ENCODE measurements around the gene CCDC9. TPM values are rescaled to one million over a fixed set of nuclear protein-coding genes. Genes with fewer than 3 reads are reported as not detected.
A peak's percentile ranks its signal among the peaks of the same experiment; 100 is the strongest.

CCDC9 gene
- total RNA-seq, 2 donors from 2014 or later = 26.7 to 38.9 TPM

DNA sequence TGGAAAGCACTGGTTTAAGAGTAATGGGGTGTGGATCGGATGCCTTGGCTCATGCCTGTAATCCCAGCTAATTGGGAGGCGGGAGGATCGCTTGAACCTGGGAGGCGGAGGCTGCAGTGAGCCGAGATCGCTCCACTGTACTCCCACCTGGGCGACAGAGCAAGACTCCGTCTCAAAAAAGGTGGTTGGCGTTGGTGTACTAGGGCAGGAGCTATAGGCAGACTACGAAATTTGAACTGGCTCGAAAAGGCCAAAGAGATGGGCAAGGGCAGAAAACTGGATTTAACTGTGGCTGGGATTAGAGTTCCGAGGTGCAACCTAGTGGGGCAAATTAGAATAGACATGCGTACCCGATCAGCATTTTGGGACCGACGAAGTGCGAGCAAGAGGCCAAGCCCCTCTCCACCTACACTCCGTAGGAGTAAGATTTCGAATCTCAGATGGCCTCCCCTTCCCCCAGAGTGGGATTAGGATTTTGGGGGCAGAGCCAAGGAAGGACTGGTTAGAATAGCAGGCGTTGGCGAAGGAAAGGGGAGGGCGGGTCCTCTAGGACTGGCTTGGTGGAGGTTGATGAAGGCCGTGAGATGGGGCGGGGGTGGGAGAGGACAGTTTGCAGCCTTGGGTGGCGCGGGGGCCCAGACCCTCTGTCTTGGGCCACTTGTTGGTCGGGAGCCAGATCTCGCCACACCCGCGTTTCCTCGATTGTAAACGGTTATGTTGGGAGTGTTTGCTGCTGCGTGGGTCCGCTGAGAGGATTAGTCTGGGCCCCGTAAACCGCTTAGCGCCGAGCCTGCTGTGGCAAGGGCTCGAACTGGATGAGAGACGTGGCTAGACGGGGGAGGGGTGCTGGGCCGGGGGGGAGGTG lies 16.4 kb downstream of the CCDC9 start:
- peak; percentile 33 for DNase-seq (ENCODE audit: low spot score)
- TF ChIP-seq, protein P1, sequence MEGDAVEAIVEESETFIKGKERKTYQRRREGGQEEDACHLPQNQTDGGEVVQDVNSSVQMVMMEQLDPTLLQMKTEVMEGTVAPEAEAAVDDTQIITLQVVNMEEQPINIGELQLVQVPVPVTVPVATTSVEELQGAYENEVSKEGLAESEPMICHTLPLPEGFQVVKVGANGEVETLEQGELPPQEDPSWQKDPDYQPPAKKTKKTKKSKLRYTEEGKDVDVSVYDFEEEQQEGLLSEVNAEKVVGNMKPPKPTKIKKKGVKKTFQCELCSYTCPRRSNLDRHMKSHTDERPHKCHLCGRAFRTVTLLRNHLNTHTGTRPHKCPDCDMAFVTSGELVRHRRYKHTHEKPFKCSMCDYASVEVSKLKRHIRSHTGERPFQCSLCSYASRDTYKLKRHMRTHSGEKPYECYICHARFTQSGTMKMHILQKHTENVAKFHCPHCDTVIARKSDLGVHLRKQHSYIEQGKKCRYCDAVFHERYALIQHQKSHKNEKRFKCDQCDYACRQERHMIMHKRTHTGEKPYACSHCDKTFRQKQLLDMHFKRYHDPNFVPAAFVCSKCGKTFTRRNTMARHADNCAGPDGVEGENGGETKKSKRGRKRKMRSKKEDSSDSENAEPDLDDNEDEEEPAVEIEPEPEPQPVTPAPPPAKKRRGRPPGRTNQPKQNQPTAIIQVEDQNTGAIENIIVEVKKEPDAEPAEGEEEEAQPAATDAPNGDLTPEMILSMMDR (IDR thresholded peaks at IDR 0.05) = no peak
- H3K36me3 ChIP-seq = peaks cover 29% of the 10 kb centered on the region
- peak overlapping the region; percentile 91 for H3K4me3 ChIP-seq
- no peaks in the 10 kb centered on the region for H3K9me3 ChIP-seq
- ATAC-seq (ENCODE audit: insufficient number of reproducible peaks, low FRiP score, low read depth) = peak; percentile 1
- H3K4me1 ChIP-seq (ENCODE audit: control insufficient read depth in 1 of 2, low read depth in 2 of 2) = peaks cover 11 to 34% of the 10 kb centered on the region in 2 donors
- peak overlapping the region; percentile 96 to 99 for H3K27ac ChIP-seq
- H3K27me3 ChIP-seq (replicated peaks; ENCODE audit: insufficient read depth) = no peaks in the 10 kb centered on the region

GRCh38 chr19:47273313-47274070 lies 17.2 kb downstream of the CCDC9 start:
- ATAC-seq (ENCODE audit: insufficient number of reproducible peaks, low FRiP score, low read depth) = peak; percentile 64
- H3K9me3 ChIP-seq = no peaks in the 10 kb centered on the region
- H3K4me3 ChIP-seq = peak overlapping the region; percentile 91
- H3K4me1 ChIP-seq (ENCODE audit: control insufficient read depth in 1 of 2, low read depth in 2 of 2) = peaks cover 11 to 41% of the 10 kb centered on the region in 2 donors
- no peaks in the 10 kb centered on the region for H3K27me3 ChIP-seq (replicated peaks; ENCODE audit: insufficient read depth)
- peak overlapping the region; percentile 96 to 99 for H3K27ac ChIP-seq
- peaks cover 22% of the 10 kb centered on the region for H3K36me3 ChIP-seq
- TF ChIP-seq, protein P1 (IDR thresholded peaks at IDR 0.05) = no peak
- DNase-seq (ENCODE audit: low spot score) = peak; percentile 78

DNA sequence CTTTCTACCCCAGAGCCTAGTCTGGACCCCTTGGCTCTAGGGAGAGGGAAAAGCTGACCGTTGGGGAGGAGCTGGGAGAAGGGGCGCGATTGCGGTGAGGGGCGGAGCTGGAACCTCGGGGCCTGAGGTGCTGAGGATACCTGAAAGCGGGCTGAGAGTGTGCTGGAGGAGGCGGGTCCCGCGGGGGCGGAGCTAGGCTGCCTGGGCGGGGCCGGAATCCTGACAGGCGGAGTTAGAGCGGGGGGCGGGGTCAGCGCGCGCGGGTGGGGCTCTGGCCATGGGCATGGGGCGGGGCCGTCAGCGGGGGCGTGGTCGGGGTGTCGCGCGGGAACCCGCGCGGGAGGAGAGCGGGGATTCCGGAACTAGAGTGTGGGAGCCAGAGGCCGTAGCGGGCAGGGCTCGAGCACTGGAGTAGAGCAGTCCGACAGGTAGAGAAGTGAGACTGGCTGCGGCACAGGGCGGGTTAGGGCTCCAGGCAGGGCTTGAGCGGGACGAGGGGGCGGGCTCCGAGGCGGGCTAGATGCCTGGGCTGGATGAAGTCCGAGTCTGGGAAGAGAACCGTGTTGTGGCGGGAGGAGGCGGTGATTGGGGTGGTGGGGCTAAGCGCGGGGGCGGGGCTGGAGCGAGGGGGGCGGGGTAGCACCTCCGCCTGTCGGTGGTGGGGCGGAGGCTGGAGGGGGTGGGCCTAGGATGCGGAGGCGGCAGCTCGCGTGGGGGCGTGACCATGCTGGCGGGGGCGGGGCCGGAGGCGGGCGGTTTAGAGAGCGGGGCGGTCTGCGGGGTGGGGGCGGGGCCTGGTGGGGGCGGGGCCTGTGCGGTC lies 18.0 kb downstream of the CCDC9 start, which contains the start of gene INAFM1:
Gene INAFM1 (plus strand): TSS at position 815 of the 820 bp plus-strand sequence. CDS start 35 bp downstream, outside the sequence.
- Histone ChIP-seq H3K36me3 (peaks cover 22% of the 10 kb centered on the region), H3K4me1 (ENCODE audit: control insufficient read depth in 1 of 2, low read depth in 2 of 2) (peaks cover 11 to 49% of the 10 kb centered on the region in 2 donors), H3K27ac (peak within 1 kb of the TSS; percentile 96 to 99), H3K9me3 (no peaks in the 10 kb centered on the region), H3K27me3 (replicated peaks; ENCODE audit: insufficient read depth) (no peaks in the 10 kb centered on the region), H3K4me3 (peak within 1 kb of the TSS; percentile 91)
- TF ChIP-seq, protein P1 (IDR thresholded peaks at IDR 0.05) = no peak
- ATAC-seq (ENCODE audit: insufficient number of reproducible peaks, low FRiP score, low read depth) = peak; percentile 72
- DNase-seq (ENCODE audit: low spot score) = peak; percentile 91

DNA sequence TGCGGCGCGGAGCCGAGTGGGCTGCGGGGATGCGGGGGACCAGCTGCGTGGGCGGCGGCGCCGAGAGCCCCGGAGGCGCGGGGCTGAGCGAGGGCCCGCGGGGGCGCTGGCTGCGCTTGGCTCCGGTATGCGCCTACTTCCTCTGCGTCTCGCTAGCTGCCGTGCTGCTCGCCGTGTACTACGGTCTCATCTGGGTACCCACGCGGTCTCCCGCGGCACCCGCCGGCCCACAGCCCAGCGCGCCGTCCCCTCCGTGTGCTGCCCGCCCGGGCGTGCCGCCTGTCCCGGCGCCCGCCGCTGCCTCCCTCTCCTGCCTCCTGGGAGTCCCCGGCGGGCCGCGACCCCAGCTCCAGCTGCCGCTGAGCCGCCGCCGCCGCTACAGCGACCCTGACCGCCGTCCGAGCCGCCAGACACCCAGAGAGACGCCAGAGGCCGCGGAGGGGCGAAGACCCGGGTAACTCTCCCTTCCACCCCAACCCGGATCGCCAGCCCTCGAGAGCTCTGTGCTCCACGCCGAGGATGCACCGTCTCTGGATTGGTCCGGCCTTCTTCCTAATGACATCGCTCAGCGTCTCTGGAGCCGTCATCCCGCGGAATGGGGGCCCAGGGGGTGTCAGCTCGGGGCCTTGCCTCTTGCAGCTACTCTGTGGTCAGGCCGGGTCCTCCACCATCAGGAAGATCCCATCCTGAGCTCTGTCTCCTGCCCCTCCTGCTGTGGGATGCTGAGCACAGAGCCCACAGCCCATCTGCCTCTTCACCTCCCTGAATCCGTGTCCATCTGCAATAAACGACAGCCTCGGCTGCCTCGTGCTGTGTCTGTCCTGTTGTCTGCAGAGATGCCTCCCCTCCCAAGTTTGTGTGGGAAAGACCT lies 18.8 kb downstream of the CCDC9 start:
- Histone ChIP-seq H3K9me3 (no peaks in the 10 kb centered on the region), H3K27ac (peak overlapping the region; percentile 87 to 91), H3K27me3 (replicated peaks; ENCODE audit: insufficient read depth) (no peaks in the 10 kb centered on the region), H3K36me3 (peaks cover 16% of the 10 kb centered on the region), H3K4me1 (ENCODE audit: control insufficient read depth in 1 of 2, low read depth in 2 of 2) (peaks cover 11 to 56% of the 10 kb centered on the region in 2 donors), H3K4me3 (peak overlapping the region; percentile 91)
- ATAC-seq (ENCODE audit: insufficient number of reproducible peaks, low FRiP score, low read depth) (no peak), DNase-seq (ENCODE audit: low spot score) (no peak)
- TF ChIP-seq, protein P1 (IDR thresholded peaks at IDR 0.05) = no peak
